ENCODE data around the gene SF3A1. TPM values are rescaled to one million over a fixed set of nuclear protein-coding genes. Genes with fewer than 3 reads are reported as not detected.
"Not testable (repeated sequence)": the region's sequence is repeated elsewhere in the genome, so short reads cannot be mapped to it uniquely, and the experiment has no call there.

The SF3A1 gene, protein sequence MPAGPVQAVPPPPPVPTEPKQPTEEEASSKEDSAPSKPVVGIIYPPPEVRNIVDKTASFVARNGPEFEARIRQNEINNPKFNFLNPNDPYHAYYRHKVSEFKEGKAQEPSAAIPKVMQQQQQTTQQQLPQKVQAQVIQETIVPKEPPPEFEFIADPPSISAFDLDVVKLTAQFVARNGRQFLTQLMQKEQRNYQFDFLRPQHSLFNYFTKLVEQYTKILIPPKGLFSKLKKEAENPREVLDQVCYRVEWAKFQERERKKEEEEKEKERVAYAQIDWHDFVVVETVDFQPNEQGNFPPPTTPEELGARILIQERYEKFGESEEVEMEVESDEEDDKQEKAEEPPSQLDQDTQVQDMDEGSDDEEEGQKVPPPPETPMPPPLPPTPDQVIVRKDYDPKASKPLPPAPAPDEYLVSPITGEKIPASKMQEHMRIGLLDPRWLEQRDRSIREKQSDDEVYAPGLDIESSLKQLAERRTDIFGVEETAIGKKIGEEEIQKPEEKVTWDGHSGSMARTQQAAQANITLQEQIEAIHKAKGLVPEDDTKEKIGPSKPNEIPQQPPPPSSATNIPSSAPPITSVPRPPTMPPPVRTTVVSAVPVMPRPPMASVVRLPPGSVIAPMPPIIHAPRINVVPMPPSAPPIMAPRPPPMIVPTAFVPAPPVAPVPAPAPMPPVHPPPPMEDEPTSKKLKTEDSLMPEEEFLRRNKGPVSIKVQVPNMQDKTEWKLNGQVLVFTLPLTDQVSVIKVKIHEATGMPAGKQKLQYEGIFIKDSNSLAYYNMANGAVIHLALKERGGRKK
- total RNA-seq = 100 to 1,000 TPM; 298 to 325 TPM

DNA sequence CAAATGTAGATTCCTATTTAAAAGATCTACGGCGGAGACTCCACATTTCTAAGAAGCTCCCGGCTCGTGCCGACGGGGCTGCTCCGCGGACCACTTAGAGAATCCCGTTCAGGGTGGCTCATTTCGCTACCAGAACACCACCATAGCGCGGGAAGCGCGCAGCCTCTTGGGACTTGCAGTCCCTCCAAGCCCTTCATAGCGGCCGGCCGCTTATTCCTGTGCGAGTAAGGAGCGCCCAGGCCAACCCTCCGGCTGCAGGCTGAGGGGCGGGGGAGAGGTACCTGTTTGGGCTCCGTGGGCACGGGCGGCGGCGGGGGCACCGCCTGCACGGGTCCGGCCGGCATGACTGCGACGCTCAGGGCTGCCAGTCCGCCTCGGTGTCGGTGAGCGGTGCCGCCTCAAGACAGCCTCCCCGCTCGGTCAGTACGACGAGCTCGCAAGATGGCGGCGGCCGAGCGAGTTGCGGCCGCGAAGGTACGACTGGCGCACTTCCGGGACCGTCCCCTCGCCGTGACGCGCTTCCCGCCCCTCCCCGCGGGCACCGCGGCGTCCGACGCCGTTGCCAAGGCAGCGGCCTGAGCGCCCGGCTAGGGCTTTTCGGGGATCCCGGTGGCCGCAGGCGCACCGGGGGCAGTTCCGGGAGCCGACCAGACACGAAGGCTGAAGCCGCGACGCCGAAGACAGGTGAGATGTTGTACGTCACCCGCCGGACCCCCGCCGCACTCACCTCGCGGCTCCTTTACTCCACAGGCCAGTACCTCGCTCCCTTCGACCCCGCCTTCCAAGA, at the start of gene SF3A1, which contains the start of gene CCDC157:
TSS of gene SF3A1 (minus strand) at position 446 of the 787 bp plus-strand sequence. CDS start at position 344, 102 bp downstream.
TSS of gene CCDC157 (plus strand) at position 559 of the 787 bp plus-strand sequence. CDS start 8,994 bp downstream, outside the sequence.
- H3K36me3 Mint-ChIP-seq (ENCODE audit: insufficient read depth in 2 of 2) = peaks cover 12 to 20% of the 10 kb centered on the region in 2 donors
- H3K27me3 Mint-ChIP-seq (ENCODE audit: low read depth) = peaks cover 4% of the 10 kb centered on the region
- peak within 1 kb of the TSS; percentile 90 for H3K4me3 Mint-ChIP-seq
- peak within 1 kb of the TSS; percentile 93 for H3K27ac Mint-ChIP-seq
- no peaks in the 10 kb centered on the region for H3K9me3 Mint-ChIP-seq
- ATAC-seq (replicated peaks in 1 of 2) (peak; percentile 92 to 93), DNase-seq (peak; percentile 90 to 91)
- peaks cover 53% of the 10 kb centered on the region for H3K4me1 Mint-ChIP-seq (ENCODE audit: low read depth)

DNA sequence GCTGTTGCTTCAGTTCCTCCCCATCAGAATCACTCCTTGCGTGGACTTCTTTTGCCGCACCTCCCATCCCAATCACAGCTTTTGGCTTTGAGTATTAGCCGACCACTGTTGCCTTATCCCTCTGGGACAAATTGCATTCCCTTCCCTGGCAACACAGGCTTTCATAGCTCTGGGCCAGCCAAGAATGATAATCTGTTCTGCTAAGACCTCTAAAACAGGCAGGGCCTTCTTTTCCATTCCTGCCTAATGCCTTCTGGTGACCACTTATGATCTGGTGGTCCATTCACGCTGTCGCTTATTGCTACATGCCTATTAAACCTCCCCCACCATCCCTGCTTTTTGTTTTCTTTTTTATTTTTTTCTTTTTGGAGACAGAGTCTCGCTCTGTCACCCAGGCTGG, 49.7 kb upstream of the SF3A1 start:
- no peak for DNase-seq
- Mint-ChIP-seq H3K9me3 (no peaks in the 10 kb centered on the region), H3K4me1 (ENCODE audit: low read depth) (peaks cover 6% of the 10 kb centered on the region), H3K27ac (no peak overlapping the region), H3K36me3 (ENCODE audit: insufficient read depth in 2 of 2) (peaks cover 2 to 11% of the 10 kb centered on the region in 2 donors), H3K4me3 (no peak overlapping the region), H3K27me3 (ENCODE audit: low read depth) (no peaks in the 10 kb centered on the region)
- ATAC-seq (replicated peaks in 1 of 2) = no peak

DNA sequence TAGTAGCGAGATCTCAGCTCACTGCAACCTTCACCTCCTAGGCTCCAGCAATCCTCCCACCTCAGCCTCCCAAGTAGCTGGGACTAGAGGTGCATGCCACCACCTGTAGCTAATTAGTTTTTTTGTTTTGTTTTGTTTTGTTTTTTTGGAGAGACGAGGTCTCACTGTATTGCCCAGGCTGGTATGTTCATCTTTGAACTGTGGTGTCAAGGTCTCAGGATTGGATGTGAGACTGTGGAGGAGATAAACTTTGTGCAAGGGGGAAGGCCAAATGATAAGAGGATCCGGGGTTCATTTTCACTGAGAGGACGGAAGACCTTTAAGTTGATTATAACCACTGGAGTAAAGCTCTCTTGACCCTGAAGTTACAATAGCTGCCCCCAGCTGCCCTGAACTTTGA, 49.0 kb upstream of the SF3A1 start:
- Mint-ChIP-seq H3K4me1 (ENCODE audit: low read depth) (peaks cover under 1% of the 10 kb centered on the region), H3K36me3 (ENCODE audit: insufficient read depth in 2 of 2) (peaks cover under 1 to 5% of the 10 kb centered on the region in 2 donors), H3K27ac (no peak overlapping the region), H3K27me3 (ENCODE audit: low read depth) (no peaks in the 10 kb centered on the region), H3K4me3 (no peak overlapping the region), H3K9me3 (no peaks in the 10 kb centered on the region)
- no peak for DNase-seq
- ATAC-seq (replicated peaks in 1 of 2) = no peak

DNA sequence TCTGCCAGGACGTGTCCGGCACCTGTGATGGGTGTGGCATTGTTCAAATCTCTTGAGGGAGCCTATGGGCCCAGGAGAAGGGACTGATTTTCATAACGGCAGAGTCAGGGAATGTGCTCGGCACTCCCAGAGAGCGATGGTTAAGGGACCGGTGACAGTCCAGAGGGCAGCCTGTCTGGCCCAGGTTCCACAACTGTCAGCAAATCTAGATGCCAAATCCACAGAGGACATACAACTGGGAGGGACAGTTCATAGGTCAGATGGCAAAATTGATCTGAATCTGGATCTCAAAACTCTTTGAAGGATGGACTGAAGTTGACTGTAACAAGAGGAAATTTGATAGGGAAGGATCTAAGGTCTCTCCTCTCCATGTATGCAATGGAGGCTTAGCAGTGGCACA, 47.6 kb upstream of the SF3A1 start:
- H3K27me3 Mint-ChIP-seq (ENCODE audit: low read depth) = no peaks in the 10 kb centered on the region
- peaks cover under 1% of the 10 kb centered on the region for H3K4me1 Mint-ChIP-seq (ENCODE audit: low read depth)
- no peak for ATAC-seq (replicated peaks in 1 of 2)
- peaks cover 0 to 5% of the 10 kb centered on the region in 2 donors for H3K36me3 Mint-ChIP-seq (ENCODE audit: insufficient read depth in 2 of 2)
- no peak overlapping the region for H3K27ac Mint-ChIP-seq
- H3K4me3 Mint-ChIP-seq = no peak overlapping the region
- DNase-seq = no peak
- no peaks in the 10 kb centered on the region for H3K9me3 Mint-ChIP-seq

DNA sequence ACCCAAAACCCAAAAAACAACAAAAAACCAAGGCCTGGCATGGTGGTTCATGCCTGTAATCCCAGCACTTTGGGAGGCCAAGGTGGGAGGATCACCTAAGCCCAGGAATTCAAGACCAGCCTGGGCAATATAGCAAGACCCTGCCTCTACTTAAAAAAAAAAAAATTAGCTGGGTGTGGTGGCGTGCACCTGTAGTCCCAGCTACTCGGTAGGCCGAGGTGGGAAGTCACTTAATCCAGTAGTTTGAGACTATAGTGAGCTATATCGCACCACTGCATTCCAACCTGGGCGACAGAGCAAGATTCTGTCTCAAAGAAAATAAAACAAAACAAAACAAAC, 46.0 kb upstream of the SF3A1 start:
- not testable (repeated sequence) for ATAC-seq (replicated peaks in 1 of 2); H3K27ac Mint-ChIP-seq; H3K9me3 Mint-ChIP-seq; H3K4me3 Mint-ChIP-seq; H3K36me3 Mint-ChIP-seq (ENCODE audit: insufficient read depth in 2 of 2); DNase-seq; H3K27me3 Mint-ChIP-seq (ENCODE audit: low read depth)
- H3K4me1 Mint-ChIP-seq (ENCODE audit: low read depth) = peaks cover 16% of the 10 kb centered on the region

DNA sequence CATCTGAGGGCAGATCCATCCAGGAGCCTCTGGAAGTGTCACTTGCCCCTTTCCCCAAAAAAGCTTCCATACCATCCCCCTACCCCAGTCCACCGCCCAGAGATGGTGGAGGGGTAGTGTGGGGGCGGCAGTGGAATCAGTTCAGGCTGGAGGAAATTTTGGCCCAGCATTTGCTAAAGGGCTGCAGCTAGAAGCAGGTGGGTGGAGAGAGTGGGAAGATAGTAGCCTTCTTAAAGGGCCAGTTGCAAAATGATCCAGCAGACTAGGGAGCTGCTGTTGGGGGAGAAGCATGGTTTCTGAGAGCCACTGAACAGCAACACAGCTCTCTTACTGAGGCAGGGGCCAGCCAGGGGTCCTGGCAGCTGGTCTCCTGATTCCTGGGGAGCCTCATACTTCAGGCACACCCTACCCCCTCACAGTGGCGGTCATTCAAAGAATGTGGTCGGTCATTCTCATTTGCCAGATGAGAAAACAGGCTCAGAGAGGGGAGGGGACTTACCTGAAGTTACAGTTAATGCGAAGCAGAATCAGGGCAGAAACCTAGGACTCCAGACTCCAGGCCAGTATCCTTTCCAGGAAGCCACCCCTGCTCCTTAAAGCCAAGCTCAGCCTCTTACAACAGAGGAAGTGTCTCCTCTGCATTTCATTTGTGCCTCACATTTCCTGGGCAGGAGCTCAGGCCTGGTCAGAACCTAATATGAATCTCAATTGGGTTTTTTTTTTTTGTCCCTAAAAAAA, 45.5 kb upstream of the SF3A1 start:
- peaks cover 18% of the 10 kb centered on the region for H3K4me1 Mint-ChIP-seq (ENCODE audit: low read depth)
- no peak for ATAC-seq (replicated peaks in 1 of 2)
- no peaks in the 10 kb centered on the region for H3K27me3 Mint-ChIP-seq (ENCODE audit: low read depth)
- no peak overlapping the region for H3K4me3 Mint-ChIP-seq
- peaks cover 0 to 5% of the 10 kb centered on the region in 2 donors for H3K36me3 Mint-ChIP-seq (ENCODE audit: insufficient read depth in 2 of 2)
- H3K9me3 Mint-ChIP-seq = no peaks in the 10 kb centered on the region
- peak overlapping the region; percentile 38 for H3K27ac Mint-ChIP-seq
- DNase-seq = no peak

DNA sequence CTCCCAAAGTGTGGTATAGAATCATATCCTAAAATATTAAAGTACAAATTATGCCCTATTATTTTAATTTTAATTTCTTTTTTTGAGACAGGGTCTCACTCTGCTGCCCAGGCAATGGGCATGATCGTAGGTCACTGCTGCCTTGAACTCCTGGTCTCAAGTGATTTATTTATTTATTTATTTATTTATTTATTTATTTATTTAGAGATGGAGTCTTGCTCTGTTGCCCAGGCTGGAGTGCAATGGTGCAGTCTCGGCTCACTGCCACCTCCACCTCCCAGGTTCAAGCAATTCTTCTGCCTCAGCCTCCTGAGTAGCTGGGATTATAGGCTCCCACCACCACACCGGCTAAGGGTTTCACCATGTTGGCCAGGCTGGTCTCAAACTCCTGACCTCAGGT, 44.3 kb upstream of the SF3A1 start:
- not testable (repeated sequence) for H3K36me3 Mint-ChIP-seq (ENCODE audit: insufficient read depth in 2 of 2); DNase-seq; H3K27me3 Mint-ChIP-seq (ENCODE audit: low read depth); H3K9me3 Mint-ChIP-seq; ATAC-seq (replicated peaks in 1 of 2); H3K4me3 Mint-ChIP-seq; H3K27ac Mint-ChIP-seq
- H3K4me1 Mint-ChIP-seq (ENCODE audit: low read depth) = peaks cover 27% of the 10 kb centered on the region

DNA sequence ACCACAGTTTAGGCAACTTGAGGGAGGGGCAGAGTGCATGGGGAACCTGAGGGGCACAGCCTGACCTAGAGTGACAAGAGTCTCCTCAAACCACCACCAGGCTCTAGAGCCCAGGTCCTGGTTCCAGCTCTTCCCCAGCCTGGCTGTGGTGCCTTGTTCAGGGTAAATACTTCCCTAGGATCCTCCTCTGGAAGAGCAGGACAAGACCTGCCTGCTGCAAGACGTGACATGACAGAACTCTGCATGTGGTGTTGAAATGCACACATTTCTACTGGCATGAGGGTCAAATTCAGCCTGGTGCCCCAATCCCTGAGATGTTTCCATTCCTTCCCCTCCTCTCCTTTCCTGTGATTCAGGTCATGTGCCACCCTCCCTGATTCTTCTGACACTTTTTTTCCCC, 43.5 kb upstream of the SF3A1 start:
- H3K4me1 Mint-ChIP-seq (ENCODE audit: low read depth) = peaks cover 32% of the 10 kb centered on the region
- H3K27me3 Mint-ChIP-seq (ENCODE audit: low read depth) = no peaks in the 10 kb centered on the region

DNA sequence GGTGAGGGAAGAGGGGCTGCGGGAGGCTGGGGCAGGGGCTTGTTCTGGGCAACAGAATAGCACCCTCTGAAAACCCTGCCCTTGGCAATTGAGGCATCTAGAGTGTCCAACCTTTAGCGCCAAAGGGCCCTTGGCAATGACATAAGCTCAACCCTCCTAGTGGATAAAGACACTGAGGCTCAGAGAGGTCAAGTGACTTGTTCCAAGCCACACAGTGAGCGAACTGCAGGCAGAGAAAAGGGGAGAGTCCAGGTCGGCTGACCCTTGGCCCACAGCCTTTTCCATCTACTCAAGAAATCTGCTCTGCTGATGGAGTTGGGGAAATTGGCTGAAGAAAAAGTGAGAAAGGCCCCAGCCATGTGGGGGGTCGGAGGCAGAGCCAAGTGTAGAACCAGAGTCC, 43.0 kb upstream of the SF3A1 start:
- Mint-ChIP-seq H3K4me3 (no peak overlapping the region), H3K4me1 (ENCODE audit: low read depth) (peaks cover 32% of the 10 kb centered on the region), H3K27ac (no peak overlapping the region), H3K27me3 (ENCODE audit: low read depth) (no peaks in the 10 kb centered on the region), H3K9me3 (no peaks in the 10 kb centered on the region), H3K36me3 (ENCODE audit: insufficient read depth in 2 of 2) (peaks cover 0 to 3% of the 10 kb centered on the region in 2 donors)
- DNase-seq = no peak
- ATAC-seq (replicated peaks in 1 of 2) = no peak

More for the DNA sequence above, 43.5 kb upstream of the SF3A1 start:
- DNase-seq (no peak), ATAC-seq (replicated peaks in 1 of 2) (no peak)
- no peaks in the 10 kb centered on the region for H3K9me3 Mint-ChIP-seq
- no peak overlapping the region for H3K4me3 Mint-ChIP-seq
- peaks cover 0 to 3% of the 10 kb centered on the region in 2 donors for H3K36me3 Mint-ChIP-seq (ENCODE audit: insufficient read depth in 2 of 2)
- H3K27ac Mint-ChIP-seq = no peak overlapping the region

DNA sequence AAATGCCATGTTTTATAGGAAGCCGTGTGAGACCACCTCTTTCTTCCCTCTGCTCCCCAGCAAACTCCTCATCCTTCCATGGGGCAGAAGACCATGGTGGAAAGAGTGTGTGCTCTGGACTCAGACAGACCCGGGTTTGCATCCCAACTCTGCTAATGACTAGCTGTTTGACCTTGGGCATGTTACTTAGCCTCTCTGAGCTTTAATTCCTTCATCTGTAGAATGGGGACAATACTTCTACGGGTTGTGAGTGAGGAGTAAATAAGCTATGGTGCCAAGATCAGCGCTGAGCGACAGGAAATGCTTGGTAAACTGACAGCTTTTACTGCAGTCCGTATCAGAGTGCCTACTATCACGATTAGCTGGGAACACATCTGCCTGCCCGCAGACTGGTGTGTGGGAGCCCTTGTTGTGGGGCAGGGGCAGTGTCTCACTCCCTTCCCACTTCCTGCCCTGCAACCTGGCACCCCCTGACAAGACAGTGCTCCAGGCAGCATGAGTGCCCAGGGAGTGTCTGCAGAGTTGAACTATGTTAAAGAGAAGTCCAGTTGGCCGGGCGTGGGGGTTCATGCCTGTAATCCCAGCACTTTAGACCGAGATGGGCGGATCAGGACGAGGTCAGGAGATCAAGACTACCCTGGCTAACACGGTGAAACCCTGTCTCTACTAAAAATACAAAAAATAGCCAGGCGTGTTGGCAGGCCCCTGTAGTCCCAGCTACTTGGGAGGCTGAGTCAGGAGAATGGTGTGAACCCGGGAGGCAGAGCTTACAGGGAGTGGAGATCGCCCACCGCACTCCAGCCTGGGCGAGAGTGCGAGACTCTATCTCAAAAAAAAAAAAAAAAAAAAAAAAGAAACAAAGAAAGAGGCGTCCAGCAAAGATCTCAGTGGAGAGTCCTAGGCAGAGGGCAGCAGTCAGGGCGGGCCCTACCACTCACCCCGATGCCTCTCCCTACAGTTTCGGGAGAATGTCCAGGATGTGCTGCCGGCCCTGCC, 42.3 kb upstream of the SF3A1 start:
- no peaks in the 10 kb centered on the region for H3K9me3 Mint-ChIP-seq
- no peak overlapping the region for H3K27ac Mint-ChIP-seq
- H3K27me3 Mint-ChIP-seq (ENCODE audit: low read depth) = no peaks in the 10 kb centered on the region
- peaks cover 0 to under 1% of the 10 kb centered on the region in 2 donors for H3K36me3 Mint-ChIP-seq (ENCODE audit: insufficient read depth in 2 of 2)
- DNase-seq (no peak), ATAC-seq (replicated peaks in 1 of 2) (peak in 1 of 2 donors; percentile 21)
- peak overlapping the region; percentile 86 to 90 for H3K4me3 Mint-ChIP-seq
- peaks cover 32% of the 10 kb centered on the region for H3K4me1 Mint-ChIP-seq (ENCODE audit: low read depth)

Measured in activated T-cell treated with anti-CD3 and anti-CD28 coated beads, Interleukin-2, amount 50 U/mL, for 72 hours (primary cell).